ENCODE measurements around the gene GREB1.

- TF ChIP-seq, protein P1, sequence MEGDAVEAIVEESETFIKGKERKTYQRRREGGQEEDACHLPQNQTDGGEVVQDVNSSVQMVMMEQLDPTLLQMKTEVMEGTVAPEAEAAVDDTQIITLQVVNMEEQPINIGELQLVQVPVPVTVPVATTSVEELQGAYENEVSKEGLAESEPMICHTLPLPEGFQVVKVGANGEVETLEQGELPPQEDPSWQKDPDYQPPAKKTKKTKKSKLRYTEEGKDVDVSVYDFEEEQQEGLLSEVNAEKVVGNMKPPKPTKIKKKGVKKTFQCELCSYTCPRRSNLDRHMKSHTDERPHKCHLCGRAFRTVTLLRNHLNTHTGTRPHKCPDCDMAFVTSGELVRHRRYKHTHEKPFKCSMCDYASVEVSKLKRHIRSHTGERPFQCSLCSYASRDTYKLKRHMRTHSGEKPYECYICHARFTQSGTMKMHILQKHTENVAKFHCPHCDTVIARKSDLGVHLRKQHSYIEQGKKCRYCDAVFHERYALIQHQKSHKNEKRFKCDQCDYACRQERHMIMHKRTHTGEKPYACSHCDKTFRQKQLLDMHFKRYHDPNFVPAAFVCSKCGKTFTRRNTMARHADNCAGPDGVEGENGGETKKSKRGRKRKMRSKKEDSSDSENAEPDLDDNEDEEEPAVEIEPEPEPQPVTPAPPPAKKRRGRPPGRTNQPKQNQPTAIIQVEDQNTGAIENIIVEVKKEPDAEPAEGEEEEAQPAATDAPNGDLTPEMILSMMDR (IDR thresholded peaks at IDR 0.05) = no peak
- TF ChIP-seq POLR2A (IDR thresholded peaks at IDR 0.05) = no peak
Measured at GRCh38 chr2:11550302-11550701, 16.5 kb downstream of the GREB1 start.

All from ovary (tissue), 3 donors.